ENCODE results near the gene ALDH1L1. TPM values are rescaled to one million over a fixed set of nuclear protein-coding genes. Genes with fewer than 3 reads are reported as not detected.

ALDH1L1 gene
- total and polyA plus RNA-seq, 2 of the 13 experiments (the other 11 are each of a cell fraction or from before 2014, with no cell fraction given) = 11.2 to 28.7 TPM

- no peaks in the 10 kb centered on the region for H3K9me3 ChIP-seq (ENCODE audit: low read length)
- DNase-seq (ENCODE audit: low spot score) (no peak), FAIRE-seq (no peak), ATAC-seq (no peak; the same call in 2 of the 3 replicates)
- no peak overlapping the region for H3K4me3 ChIP-seq (replicated peaks in 1 of 3; ENCODE audit: insufficient read depth in 1 of 3, low read depth in 2 of 3, low read length in 3 of 3)
- no peak overlapping the region for H3K9ac ChIP-seq (ENCODE audit: insufficient read depth, low read depth, low read length)
- H2AFZ ChIP-seq (ENCODE audit: low read length) = no peak overlapping the region
- 93% methylated on average over 5 of the region's 12 CpGs for WGBS (ENCODE audit: low lambda C conversion rate)
- H3K27me3 ChIP-seq (ENCODE audit: control insufficient read depth in 1 of 2, insufficient read depth in 2 of 2, low read length in 2 of 2) = no peaks in the 10 kb centered on the region
- ChIA-PET POLR2A (no interaction called here), CTCF (ENCODE audit: low intra/inter-chr PET ratio, low total read pairs) (no interaction called here)
- no peak overlapping the region for H3K27ac ChIP-seq (ENCODE audit: extremely low read length, insufficient read depth, low read length)
- H4K20me1 ChIP-seq (ENCODE audit: insufficient read depth, low read length) = no peaks in the 10 kb centered on the region
- in situ Hi-C loops (cut with HindIII; ENCODE audit: extremely low pct_ligation_motif_present, low pct_unique_long_range_greater_than_20kb) (loop anchor here (25.0 kb wide), 1 partner anchor 236 kb away; the partner anchor contains the start of gene KLF15), intact Hi-C loops (cut with micrococcal nuclease; ENCODE audit: unreplicated experiment) (no loop called here)
- BruUV-seq (replicated peaks) = no TSS peak
- TF ChIP-seq ZSCAN31 (CRISPR knock-in tag; IDR thresholded peaks at IDR 0.05; ENCODE audit: low read depth) = no peak
- TF ChIP-seq SAP130 (CRISPR knock-in tag; IDR thresholded peaks at IDR 0.05; ENCODE audit: low read depth) = no peak
- TF ChIP-seq REPIN1 (CRISPR knock-in tag; IDR thresholded peaks at IDR 0.05; ENCODE audit: borderline replicate concordance, low read depth) = no peak
- no peak for TF ChIP-seq PAWR (CRISPR knock-in tag; IDR thresholded peaks at IDR 0.05; ENCODE audit: borderline replicate concordance)
- no peak for TF ChIP-seq AGO2 (optimal IDR thresholded peaks at IDR 0.05; ENCODE audit: low read depth, low read length)
- no peak for TF ChIP-seq ZNF513 (CRISPR knock-in tag; conservative IDR thresholded peaks at IDR 0.05)
- no peak for TF ChIP-seq ZSCAN5A (CRISPR knock-in tag; IDR thresholded peaks at IDR 0.05; ENCODE audit: borderline replicate concordance)
- TF ChIP-seq LBX2 (CRISPR knock-in tag; IDR thresholded peaks at IDR 0.05; ENCODE audit: borderline replicate concordance) = no peak
- no peak for TF ChIP-seq ZNF562 (CRISPR knock-in tag; IDR thresholded peaks at IDR 0.05; ENCODE audit: borderline replicate concordance)
- no peak for TF ChIP-seq HOXD1 (CRISPR knock-in tag; IDR thresholded peaks at IDR 0.05)
- TF ChIP-seq ZNF550 (CRISPR knock-in tag; IDR thresholded peaks at IDR 0.05; ENCODE audit: borderline replicate concordance) = no peak
- no peak for TF ChIP-seq POGK (CRISPR knock-in tag; conservative IDR thresholded peaks at IDR 0.05)
- TF ChIP-seq HMG20B (CRISPR knock-in tag; conservative IDR thresholded peaks at IDR 0.05) = no peak
- no peak for TF ChIP-seq ZNF766 (CRISPR knock-in tag; IDR thresholded peaks at IDR 0.05; ENCODE audit: borderline replicate concordance)
- TF ChIP-seq ZNF251 (CRISPR knock-in tag; IDR thresholded peaks at IDR 0.05) = no peak
- TF ChIP-seq GLMP (CRISPR knock-in tag; IDR thresholded peaks at IDR 0.05; ENCODE audit: borderline replicate concordance) = no peak
- TF ChIP-seq ZNF20 (CRISPR knock-in tag; IDR thresholded peaks at IDR 0.05) = no peak
- no peak for TF ChIP-seq TBL1XR1 (IDR thresholded peaks at IDR 0.05; ENCODE audit: borderline replicate concordance, low read length, partially characterized antibody)
- no peak for TF ChIP-seq TBP (CRISPR knock-in tag; IDR thresholded peaks at IDR 0.05)
- H3K36me3 ChIP-seq (replicated peaks in 1 of 2; ENCODE audit: control insufficient read depth in 1 of 2, insufficient read depth in 2 of 2, low read length in 2 of 2) = 0 out of 5 replicates have a peak, but pooled peaks cover 0 to 5% of the 10 kb centered on the region in 2 experiments
- no peaks in the 10 kb centered on the region for H3K79me2 ChIP-seq (ENCODE audit: insufficient read depth, low read length)
- H3K4me1 ChIP-seq (ENCODE audit: insufficient read depth, low read length) = peaks cover 10% of the 10 kb centered on the region
- H3K4me2 ChIP-seq (ENCODE audit: low read depth, low read length) = no peak overlapping the region
Observed at GRCh38 chr3:126126286-126126685, 54.1 kb downstream of the ALDH1L1 start.

Data from HepG2 (cell line).